Germinal center (tissue), 1 donor: ENCODE results near the gene SCN1A.
"Not testable (repeated sequence)": the region's sequence is repeated elsewhere in the genome, so short reads cannot be mapped to it uniquely, and the experiment has no call there.

ENCODE experiments used
- DNase-seq: peaks from one replicate; pipeline ENCODE4 v3.0.0; 2012; ENCODE audit warnings: mixed read lengths, low spot score

The SCN1A gene

DNA sequence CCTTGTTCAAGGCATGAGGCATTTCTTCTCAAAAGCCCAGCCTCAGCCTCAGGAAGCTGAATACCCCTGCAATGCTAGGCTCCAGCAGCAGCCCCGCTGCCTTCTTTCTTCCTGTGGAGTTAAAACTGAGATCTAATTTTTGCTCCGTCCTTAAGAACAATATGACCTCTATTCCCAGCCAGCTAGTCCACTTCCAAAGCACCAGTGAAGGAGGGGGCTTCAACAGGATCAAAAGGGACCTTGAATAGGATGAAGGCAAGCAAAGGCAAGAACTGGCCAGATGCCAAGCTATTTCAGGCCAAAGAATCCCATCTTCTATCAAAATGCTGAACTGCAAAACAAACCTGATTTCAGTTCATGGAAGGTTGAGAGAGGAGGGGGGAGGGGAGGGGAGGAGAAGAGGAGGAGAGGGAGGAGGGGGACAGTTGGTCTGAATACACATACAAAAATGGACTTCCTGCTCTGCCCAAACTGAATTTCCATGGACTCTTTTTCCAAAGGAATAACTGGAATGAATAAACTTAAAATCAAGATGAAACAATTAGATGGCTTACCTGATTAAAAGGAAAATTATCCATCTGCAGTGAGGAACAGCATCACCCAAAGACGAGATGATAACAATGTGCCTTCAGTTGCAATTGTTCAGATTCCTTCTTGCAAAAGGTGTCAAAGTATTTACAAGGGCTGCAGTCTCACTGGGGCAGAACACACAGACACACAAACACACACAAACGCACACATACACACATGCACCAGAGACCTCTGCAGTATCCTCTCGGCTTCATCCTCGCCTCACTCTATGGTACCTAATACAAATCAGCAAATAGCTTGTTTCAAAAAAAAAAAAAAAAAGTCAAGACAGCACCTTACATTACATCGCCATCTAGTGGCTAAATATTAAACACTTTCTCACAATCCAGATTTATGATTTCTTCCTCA is at the start of gene SCN1A:
Gene SCN1A, minus strand, starts transcription at position 804 of the 939 bp plus-strand sequence. CDS start 54,399 bp downstream, outside the sequence.
- DNase-seq = peak; percentile 10

DNA sequence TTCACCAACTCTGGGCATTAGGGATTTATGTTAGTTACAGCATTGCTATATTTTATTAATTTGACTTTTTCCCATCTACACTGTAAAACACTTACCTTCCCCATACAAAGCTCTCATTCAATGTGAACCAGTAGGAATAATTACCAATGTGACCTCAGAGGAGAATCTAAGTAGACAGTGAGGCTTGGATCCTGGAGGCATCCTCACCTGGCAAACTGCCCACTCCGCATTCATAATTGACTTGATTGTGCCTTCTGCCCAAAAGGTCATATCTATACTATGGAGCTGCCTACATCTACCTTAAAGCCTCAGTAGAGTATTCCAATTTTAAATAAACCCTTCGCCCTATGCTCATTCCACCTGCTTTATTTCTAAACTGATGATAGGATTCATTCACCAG is 45.4 kb upstream of the SCN1A start:
- DNase-seq = no peak

DNA sequence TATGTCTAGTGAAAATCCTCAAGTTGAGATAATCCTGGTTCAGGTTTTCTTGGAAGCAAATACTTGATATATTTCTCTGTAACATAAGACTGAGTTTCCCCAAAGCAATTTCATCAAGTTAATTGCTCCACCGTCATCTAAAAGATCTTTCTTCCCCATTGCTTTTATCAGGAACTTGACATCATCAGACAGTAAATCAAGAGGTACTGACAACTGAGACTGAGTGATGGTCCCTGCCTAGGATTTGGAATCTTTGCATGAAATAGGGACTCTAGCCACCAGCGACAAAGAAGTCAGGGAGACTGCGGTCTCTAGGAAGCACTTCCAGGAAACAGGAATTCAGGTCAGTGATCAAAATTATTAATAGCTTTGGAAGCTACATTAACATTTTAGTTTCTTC is 43.4 kb upstream of the SCN1A start:
- no peak for DNase-seq

DNA sequence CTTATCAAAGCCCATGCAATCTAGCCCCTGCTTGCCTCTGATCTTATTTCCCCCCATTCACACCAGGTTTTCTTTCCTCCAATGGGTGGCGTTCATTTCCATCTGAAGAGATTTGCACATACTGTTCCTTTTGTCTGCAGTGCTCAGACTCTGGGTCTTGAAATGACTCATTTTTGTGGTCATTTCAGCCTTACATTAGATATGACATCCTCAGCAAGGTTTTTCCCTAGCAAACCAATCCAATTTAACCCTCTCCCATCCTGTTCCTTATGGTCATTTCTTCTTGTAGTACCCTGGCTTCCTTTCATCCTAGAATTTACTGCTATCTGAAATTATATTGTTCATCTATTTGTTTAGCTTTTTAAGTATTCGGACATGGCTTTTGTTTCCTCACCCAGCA is 42.5 kb upstream of the SCN1A start:
- DNase-seq = no peak

DNA sequence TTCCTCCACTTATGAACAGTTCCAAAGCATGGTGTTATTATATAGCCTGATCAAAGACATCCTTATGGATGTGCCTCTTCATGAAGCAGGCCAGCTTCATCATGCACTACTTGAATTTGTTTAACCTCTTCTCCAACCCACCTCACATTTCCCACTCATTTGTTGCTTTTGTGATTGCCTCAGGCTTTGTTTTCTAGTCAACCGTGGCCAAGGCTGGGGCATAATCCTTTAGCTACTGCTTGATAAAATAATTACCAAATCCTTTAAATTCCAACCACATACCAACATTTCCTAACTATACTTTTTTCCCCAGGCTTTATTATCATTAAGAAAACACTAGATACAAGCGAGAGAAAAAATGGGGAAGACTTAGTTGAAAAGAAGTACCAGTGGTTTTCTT is 39.6 kb upstream of the SCN1A start:
- no peak for DNase-seq

DNA sequence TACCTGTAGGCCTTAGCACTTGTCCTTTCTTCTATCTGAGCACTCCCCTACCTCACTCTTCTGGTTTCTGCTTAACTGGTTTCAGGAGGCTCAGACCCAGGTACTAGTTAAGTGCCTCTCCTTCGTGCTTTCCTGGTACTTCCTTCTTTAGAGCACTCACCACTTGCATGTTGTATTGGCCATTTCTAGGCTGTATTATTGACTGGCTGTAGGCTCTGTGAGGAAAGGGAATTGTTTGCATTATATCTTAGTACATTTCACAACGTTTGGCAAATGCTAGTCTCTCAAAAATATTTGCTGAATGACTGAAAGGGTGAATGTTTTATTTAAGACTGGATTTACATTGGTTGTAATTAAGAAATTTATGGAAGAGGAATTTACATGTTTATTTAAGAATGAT is 36.0 kb upstream of the SCN1A start:
- no peak for DNase-seq

DNA sequence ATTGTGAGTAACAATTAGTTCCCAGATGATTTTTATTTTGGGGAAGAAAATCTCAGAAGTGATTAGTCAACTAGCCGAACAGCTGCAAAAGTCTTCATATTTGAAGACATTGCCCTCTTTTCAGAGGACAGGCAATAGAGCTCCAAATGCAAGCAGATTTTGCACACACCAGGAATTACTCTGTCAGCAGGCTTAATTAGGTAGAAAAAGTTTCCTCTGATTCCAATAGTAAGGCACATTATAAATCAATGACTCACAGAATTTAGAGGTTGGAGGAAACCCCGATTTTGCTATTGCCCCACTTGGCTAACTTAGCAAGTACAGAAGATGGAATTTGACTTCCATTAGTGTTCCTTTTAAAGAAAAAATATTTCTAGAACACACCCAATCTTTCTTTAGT is 30.7 kb upstream of the SCN1A start:
- DNase-seq = no peak

DNA sequence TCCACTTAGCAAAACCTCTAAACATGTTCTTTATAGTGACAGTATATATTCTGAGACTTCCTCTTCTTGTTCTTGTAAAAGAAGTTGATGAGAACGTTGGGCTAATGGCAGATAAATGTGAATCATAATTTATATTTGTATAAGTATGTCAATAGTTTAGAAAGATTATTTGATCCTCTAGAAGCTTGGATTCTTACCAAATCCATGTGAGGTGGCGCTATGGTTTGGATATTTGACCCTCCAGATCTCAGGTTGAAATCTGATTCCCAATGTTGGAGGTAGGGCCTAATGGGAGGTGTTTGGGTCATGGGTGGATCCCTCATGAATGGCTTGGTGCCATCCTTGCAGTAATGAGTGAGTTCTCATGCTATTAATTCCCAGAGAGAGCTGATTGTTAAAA is 29.8 kb upstream of the SCN1A start:
- DNase-seq = no peak

DNA sequence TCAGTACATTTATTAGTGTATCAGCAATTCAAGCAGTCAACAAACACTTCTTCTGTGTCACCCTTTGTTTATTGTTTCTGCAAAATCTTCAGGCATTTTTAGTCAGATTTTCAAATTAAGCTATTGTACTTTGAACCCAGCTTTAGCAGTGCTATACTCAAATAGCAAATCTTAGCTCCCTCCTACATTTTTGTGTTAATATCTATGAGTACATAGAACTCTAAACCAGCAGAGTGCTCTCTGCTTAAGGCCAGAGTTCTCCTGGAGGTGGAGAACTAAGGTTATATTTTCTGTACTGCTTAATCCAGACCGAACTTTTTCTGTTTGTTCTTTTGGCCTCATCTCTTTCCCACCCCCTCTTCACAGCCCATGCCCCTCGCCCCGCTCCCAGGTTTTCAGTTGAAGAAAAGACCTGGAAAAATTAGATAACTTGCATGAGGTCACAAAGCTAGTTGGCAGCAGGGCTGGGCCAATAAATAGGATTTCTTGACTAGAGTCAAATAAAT is 29.2 kb upstream of the SCN1A start:
- no peak for DNase-seq

DNA sequence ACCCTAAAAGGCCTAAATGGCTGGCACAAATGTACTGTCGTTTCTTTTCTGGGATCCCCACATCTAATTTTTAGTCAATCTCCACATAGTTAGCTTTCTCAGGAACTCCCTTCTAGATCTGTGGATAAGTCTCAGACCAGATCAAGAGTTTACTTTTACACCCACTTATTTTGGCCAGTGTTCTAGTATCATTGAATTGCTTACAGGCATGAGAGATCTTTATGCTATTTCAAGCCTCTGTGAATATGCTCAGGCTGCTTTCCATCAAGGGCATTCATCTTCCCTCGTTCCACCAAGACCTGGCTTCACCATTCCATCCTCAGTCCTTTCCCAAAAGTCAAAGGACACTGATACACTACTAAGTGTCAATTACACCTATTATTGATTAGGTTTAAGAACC is 27.8 kb upstream of the SCN1A start:
- no peak for DNase-seq

DNA sequence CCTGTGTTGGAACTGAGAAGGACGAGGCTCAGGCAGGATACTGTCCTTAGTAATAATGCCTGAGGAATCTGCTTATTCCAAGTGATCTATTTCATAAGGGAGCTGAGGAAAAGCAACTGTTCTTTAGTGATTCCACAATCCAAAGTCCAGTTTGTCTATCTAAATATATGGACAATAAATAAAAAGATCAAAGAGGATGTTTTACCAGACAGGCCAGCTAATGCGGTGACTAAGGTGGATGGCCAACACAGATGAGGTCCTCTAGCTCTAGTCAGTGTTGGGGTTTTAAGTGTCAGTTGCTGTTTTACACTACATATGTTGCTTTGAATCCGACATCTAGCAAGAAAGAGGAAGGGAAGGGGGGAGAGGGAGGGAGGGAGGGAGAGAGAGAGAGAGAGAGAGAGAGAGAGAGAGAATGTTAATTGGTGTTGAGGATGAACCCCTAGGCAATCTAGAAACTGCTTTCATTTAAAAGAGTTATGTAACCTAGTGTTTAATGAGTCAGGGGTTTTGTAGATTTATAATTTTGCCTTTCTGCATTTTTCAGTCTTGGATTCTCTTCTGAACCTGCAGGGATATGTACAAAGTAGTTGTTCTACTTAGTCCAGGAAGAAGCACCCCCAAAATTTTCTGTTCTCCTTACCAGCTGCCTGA is 27.0 kb upstream of the SCN1A start:
- DNase-seq = no peak

DNA sequence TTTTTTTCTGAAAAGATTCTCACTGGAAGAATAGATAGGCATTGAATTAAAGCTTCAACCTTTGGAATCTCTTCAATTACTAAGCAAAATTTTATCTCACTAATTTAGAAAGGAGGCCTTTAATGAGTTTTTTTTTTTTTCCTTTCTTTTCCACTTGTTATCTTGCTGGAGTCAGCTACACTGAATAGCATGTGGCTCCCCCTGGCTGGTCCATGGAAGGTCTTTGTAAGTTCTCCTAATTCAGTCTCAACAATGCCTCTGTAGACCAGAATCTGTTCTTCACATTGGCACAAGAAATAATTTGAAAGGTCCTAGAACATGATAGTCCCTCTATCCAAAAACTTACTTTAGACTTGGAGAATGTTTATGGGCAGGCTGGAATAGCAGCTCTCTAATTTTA is 24.2 kb upstream of the SCN1A start:
- no peak for DNase-seq

DNA sequence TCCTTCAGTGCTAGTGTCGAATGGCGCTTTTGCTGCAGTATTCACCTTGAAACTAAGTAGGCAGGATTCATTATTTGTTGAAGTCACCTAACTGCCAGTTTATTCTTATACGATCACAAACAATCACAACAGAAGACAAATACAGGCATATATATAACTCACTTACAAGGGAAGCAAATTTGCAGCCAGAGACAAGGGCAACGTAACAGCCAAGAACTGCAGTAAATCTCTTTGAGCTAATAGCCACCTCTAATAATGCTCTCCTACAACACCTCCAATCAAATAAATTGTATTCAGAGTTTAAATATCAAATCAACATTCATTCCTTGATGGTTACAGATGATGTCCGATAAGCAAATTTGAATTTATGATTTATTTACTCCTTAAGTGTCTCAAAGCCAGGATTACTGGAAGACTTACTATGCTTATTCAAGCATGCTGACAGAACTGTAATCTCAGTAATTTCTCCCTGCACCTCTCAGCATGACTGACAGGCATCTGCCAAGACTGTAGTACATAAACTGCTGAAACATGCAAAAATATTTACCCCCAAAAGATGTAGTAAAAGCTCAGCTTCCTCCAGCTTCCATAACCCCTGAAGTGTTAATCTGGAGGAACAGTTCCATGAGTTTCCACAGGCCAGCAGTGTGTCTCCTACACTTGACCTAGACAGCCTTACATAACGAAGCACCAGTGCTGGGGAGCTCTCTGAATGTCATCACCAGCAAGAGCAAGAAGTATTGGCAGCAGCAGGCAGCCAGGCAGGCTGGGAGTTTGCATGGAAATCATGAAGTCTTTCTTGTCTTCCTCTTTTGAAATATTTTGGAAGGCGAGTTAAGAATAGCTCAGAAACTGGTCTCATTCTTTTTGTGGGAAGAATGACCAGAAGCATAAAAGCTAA is 20.9 kb upstream of the SCN1A start:
- no peak for DNase-seq

DNA sequence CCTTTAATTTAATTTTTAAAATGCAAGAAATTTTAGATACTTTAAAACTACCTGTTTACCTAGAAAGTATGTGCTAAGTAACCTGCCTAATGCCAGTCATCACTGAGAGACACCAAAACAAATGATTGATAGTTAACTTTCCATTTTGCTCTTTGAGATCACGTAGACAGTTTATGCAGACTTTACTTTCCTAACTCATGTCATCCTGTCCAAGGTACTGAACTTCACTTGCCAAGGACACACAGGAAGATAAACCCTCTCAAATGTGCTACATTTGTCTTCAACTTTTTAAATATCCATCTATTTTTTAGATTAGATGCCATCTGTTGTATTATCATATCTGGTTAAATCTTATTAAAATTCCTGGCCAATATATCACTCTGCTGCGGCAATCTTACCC is 20.1 kb upstream of the SCN1A start:
- no peak for DNase-seq

DNA sequence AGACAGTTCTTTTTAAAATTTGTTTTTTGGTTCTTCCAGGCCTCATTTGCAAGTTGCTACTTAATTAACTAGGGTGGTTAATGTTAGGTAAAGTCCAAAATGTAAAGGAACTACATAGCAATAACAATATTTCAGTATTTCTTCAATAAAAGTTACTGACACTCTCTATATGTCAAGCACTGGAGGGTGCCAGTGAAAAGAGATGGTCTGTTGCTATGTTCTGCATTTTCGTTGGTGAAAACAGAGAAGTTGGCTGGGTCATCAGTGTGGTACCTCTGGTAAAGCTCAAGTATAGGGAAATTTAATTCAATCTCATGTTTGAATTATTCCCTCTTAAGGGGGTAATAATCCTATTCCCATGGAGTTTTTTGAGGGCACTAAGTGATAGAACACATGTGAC is 16.3 kb upstream of the SCN1A start:
- DNase-seq = no peak

DNA sequence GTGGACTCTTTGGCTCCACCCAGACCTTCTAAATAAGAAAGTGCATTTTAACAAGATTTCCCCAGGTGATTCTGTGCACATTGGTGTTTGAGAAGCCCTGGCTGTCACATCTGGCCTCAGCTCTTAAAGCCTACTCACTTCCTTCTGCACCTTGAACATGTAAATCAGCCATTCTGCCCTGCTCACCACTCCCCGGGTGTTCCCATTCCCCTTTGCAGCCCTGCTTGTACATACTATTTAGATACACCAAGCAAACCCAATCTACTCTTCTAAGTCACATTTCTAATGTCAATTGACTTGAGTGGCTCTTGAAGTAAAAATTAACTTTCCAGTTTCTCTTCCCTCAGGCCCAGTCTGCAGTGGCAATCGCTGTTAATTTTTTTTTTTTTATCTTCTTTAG is 13.1 kb upstream of the SCN1A start:
- DNase-seq = no peak

DNA sequence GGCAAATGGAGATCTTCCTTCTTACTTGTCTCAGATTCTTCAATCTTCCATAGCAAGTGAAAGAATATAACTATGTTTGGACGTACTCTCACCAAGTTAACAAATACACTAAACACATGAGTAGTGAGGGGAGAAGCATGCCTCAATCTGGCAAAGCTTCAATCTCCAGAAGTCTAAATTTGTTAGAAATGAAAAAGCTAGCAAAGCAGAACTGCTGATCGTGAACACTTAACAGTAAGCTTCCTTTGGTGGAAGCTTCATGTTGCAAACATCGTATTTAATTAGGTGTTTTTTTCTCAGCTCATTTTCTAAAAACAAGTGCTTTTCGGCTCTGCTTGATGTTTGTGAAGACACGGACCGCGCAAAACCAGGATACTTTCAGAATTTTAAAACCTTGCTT is 12.7 kb upstream of the SCN1A start:
- no peak for DNase-seq

DNA sequence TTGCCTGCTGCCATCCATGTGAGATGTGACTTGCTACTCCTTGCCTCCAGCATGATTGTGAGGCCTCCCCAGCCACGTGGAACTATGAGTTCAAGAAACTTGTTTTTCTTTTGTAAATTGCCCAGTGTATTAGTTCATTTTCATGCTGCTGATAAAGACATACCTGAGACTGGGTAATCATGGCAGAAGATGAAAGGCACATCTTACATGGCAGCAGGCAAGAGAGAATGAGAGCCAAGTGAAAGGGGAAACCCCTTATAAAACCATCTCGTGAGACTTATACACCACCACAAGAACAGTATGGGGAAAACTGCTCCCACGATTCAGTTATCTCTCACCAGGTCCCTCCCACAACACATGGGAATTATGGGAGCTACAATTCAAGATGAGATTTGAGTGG is 11.7 kb upstream of the SCN1A start:
- DNase-seq = not testable (repeated sequence)

DNA sequence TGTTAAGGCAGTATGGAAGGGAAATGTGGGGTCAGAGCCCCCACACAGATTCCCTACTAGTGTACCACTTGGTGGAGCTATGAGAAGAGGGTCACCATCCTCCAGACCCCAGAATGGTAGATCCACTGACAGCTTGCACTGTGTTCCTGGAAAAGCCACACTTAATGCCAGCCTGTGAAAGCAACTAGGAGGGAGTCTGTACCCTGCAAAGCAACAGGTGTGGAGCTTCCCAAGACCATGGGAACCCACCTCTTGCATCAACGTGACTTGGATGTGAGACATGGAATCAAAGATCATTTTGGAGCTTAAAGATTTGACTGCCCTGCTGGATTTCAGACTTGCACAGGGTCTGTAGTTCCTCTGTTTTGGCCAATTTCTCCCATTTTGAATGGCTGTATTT is 10.8 kb upstream of the SCN1A start:
- DNase-seq = no peak

DNA sequence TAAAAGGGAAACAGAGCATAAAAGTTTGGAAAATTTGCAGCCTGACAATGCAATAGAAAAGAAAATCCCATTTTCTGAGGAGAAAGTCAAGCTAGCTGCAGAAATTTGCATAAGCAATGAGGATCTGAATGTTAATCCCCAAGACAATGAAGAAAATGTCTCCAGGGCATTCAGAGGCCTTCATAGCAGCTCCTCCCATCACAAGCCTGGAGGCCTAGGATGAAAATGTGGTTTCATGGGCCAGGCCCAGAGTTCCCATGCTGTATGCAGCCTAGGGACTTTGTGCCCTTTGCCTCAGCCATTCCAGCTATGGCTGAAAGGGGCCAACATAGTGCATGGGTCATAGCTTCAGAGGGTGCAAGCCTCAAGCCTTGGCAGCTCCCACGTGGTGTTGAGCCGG is 10.3 kb upstream of the SCN1A start:
- no peak for DNase-seq

DNA sequence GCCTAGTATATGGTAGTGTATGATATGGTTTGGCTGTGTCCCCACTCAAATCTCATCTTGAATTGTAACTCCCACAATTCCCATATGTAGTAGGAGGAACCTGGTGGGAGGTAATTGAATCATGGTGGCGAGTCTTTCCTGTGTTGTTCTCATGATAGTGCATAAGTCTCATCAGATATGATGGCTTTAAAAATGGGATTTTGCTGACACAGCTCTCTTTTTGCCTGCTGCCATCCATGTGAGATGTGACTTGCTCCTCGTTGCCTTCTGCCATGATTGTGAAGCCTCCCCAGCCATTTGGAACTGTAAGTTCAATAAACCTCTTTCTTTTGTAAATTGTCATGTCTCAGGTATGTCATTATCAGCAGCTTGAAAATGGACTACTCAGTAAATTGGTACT is 9.5 kb upstream of the SCN1A start:
- no peak for DNase-seq

DNA sequence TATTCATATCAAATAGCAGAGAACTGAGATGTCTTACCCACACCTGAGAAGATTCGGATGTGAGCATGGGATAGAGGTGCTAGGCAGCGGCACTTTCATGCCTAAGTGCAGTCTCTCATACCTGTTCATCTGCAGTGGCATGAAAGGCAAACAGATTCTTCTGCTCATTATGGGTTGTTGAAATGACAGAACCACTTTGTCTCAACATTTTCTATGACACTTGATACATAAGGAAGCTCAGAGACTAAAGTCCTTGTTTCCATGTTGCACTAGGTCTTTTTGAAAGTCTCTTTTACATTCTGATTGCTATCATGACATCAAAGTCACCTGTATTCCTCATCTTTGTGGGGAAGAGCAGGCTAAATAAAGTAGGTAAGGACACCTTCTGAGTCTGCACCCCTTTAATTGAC is 8.0 kb upstream of the SCN1A start:
- no peak for DNase-seq
